ENCODE results near the gene NOL12. TPM values are rescaled to one million over a fixed set of nuclear protein-coding genes. Genes with fewer than 3 reads are reported as not detected.

The NOL12 gene
- total RNA-seq, 2 donors from 2014 or later = 17.8 to 24.7 TPM

DNA sequence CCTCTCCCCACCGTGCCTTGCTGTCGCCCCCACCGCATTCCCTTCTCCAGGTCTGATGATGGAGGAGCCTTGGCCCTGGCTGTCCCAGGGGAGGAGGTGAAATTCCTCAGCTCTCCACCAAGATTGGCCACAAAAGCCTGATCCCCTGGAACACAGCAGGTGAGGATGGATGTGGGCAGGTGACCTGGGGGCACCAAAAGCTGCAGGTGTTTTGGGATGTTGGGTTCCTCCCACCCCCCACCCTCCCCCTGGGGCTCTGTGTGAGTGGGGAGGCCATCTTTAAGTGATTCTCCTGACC, 11.3 kb downstream of the NOL12 start:
- Histone ChIP-seq H3K4me1 (peaks cover 0 to 14% of the 10 kb centered on the region in 2 donors), H3K36me3 (peaks cover 13% of the 10 kb centered on the region), H3K27me3 (no peaks in the 10 kb centered on the region), H3K9me3 (no peaks in the 10 kb centered on the region), H3K4me3 (no peak overlapping the region), H3K27ac (no peak overlapping the region)
- no peak for DNase-seq (ENCODE audit: low spot score)
- TF ChIP-seq, protein P1, sequence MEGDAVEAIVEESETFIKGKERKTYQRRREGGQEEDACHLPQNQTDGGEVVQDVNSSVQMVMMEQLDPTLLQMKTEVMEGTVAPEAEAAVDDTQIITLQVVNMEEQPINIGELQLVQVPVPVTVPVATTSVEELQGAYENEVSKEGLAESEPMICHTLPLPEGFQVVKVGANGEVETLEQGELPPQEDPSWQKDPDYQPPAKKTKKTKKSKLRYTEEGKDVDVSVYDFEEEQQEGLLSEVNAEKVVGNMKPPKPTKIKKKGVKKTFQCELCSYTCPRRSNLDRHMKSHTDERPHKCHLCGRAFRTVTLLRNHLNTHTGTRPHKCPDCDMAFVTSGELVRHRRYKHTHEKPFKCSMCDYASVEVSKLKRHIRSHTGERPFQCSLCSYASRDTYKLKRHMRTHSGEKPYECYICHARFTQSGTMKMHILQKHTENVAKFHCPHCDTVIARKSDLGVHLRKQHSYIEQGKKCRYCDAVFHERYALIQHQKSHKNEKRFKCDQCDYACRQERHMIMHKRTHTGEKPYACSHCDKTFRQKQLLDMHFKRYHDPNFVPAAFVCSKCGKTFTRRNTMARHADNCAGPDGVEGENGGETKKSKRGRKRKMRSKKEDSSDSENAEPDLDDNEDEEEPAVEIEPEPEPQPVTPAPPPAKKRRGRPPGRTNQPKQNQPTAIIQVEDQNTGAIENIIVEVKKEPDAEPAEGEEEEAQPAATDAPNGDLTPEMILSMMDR (IDR thresholded peaks at IDR 0.05) = no peak

DNA sequence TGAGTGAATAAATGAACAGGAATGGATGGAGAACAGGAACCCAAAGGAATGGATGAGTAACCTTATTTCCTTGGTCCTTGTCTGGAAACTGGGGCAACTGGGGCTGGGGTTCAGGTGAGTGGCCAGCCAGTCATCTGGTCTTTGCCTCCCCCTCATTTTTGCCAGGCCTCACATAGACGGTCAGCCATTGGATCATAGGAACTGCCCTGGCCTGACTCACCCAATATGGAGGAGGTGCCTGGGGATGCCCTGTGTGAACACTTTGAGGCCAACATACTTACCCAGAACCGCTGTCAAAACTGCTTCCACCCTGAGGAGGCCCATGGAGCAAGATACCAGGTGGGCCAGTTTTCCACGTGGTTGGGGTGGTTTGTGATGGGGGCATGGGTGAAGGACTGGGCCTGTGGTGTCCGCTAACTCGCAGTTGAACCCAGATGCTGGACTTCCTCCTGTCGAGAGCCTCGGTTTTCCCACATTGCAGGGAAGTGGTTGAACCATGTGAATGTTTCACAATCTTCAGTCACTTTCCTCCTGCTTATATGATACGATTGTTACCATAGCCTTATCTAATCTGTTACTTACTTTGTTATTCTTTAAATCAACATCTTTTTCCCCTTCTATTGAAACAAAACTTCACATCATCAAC, 15.1 kb downstream of the NOL12 start:
- H3K27ac ChIP-seq = no peak overlapping the region
- H3K4me1 ChIP-seq = peaks cover 0 to 9% of the 10 kb centered on the region in 2 donors
- TF ChIP-seq, protein P1 (IDR thresholded peaks at IDR 0.05) = no peak
- H3K4me3 ChIP-seq = no peak overlapping the region
- no peaks in the 10 kb centered on the region for H3K27me3 ChIP-seq
- no peak for DNase-seq (ENCODE audit: low spot score)
- H3K36me3 ChIP-seq = no peaks in the 10 kb centered on the region
- H3K9me3 ChIP-seq = no peaks in the 10 kb centered on the region

DNA sequence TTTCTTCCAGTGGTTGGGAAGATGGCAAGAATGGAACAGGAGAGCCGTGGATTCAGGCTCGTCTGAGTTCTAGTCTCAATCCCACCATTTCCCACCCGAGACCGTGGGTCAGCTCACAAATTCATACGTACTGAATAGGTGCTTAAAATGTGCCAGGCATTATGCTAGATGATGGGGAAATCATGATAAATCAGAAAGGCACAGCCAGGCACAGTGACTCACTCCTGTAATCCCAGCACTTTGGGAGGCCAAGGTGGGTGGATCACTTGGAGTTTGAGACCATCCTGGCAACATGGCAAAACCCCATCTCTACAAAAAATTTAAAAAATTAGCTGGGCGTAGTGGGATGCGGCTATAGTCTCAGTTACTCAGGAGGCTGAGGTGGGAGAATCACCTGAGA, 17.8 kb downstream of the NOL12 start:
- H3K9me3 ChIP-seq = no peaks in the 10 kb centered on the region
- H3K27ac ChIP-seq = no peak overlapping the region
- H3K36me3 ChIP-seq = no peaks in the 10 kb centered on the region
- TF ChIP-seq, protein P1 (IDR thresholded peaks at IDR 0.05) = no peak
- H3K27me3 ChIP-seq = no peaks in the 10 kb centered on the region
- H3K4me1 ChIP-seq = no peaks in the 10 kb centered on the region
- no peak for DNase-seq (ENCODE audit: low spot score)
- no peak overlapping the region for H3K4me3 ChIP-seq

DNA sequence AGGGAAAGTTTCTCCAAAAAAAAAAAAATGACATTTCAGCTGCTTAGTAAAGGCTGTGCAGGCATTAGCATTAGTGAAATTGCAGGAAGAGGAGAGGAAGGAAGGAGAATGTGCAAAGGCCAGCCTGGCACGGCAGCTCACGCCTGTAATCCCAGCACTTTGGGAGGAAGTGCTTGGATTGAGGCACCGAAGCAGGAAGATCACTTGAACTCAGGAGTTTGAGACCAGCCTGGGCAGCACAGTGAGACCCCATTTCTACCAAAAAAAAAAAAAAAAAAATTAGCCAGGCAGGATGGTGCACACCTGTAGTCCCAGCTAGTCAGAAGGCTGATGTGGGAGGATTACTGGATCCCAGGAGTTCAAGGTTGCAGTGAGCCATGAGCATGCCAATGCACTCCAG, 18.5 kb downstream of the NOL12 start:
- Histone ChIP-seq H3K27me3 (no peaks in the 10 kb centered on the region), H3K27ac (no peak overlapping the region), H3K36me3 (no peaks in the 10 kb centered on the region), H3K9me3 (no peaks in the 10 kb centered on the region), H3K4me1 (no peaks in the 10 kb centered on the region), H3K4me3 (no peak overlapping the region)
- TF ChIP-seq, protein P1 (IDR thresholded peaks at IDR 0.05) = no peak
- no peak for DNase-seq (ENCODE audit: low spot score)

DNA sequence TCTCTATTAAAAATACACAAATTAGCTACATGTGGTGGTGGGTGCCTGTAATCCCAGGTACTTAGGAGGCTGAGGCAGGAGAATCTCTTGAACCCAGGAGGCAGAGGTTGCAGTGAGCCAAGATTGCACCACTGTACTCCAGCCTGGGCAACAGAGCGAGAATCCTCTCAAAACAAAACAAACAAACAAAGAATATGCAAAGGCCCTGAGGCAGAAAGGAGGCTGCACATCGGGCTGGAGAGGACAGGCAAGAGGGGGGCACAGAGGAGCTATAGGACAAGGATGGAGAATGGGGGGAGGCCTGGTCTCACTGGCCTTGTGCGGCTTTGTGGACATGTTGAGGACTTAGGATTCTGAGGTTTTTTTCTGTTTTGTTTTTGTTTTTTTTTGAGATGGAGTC, 19.1 kb downstream of the NOL12 start:
- H3K36me3 ChIP-seq = no peaks in the 10 kb centered on the region
- H3K27ac ChIP-seq = no peak overlapping the region

More for the DNA sequence above, 19.1 kb downstream of the NOL12 start:
- Histone ChIP-seq H3K4me3 (no peak overlapping the region), H3K4me1 (no peaks in the 10 kb centered on the region), H3K9me3 (no peaks in the 10 kb centered on the region), H3K27me3 (no peaks in the 10 kb centered on the region)
- DNase-seq (ENCODE audit: low spot score) = no peak
- TF ChIP-seq, protein P1 (IDR thresholded peaks at IDR 0.05) = no peak
